ENCODE measurements around the gene SPAM1.

Gene SPAM1

GRCh38 chr7:123929655-123930054, 4.6 kb downstream of the SPAM1 start:
- Mint-ChIP-seq H3K4me1 (ENCODE audit: low read depth) (no peaks in the 10 kb centered on the region), H3K9me3 (no peaks in the 10 kb centered on the region), H3K27me3 (ENCODE audit: low read depth) (no peaks in the 10 kb centered on the region), H3K4me3 (no peak overlapping the region), H3K36me3 (ENCODE audit: low read depth) (no peaks in the 10 kb centered on the region), H3K27ac (no peak overlapping the region)
- no peak for DNase-seq (ENCODE audit: low spot score)

- Mint-ChIP-seq H3K4me3 (no peak overlapping the region), H3K36me3 (ENCODE audit: low read depth) (no peaks in the 10 kb centered on the region), H3K9me3 (no peaks in the 10 kb centered on the region), H3K4me1 (ENCODE audit: low read depth) (no peaks in the 10 kb centered on the region), H3K27me3 (ENCODE audit: low read depth) (no peaks in the 10 kb centered on the region), H3K27ac (no peak overlapping the region)
- DNase-seq (ENCODE audit: low spot score): no peak
Measured at GRCh38 chr7:123935436-123936381, 10.7 kb downstream of the SPAM1 start.

- Mint-ChIP-seq H3K27ac (no peak overlapping the region), H3K27me3 (ENCODE audit: low read depth) (no peaks in the 10 kb centered on the region), H3K4me1 (ENCODE audit: low read depth) (no peaks in the 10 kb centered on the region), H3K4me3 (no peak overlapping the region), H3K36me3 (ENCODE audit: low read depth) (no peaks in the 10 kb centered on the region), H3K9me3 (no peaks in the 10 kb centered on the region)
- DNase-seq (ENCODE audit: low spot score): no peak
Measured at GRCh38 chr7:123936388-123936787, 11.3 kb downstream of the SPAM1 start.

GRCh38 chr7:123939784-123940183, 14.7 kb downstream of the SPAM1 start:
- no peaks in the 10 kb centered on the region for H3K36me3 Mint-ChIP-seq (ENCODE audit: low read depth)
- H3K4me1 Mint-ChIP-seq (ENCODE audit: low read depth): no peaks in the 10 kb centered on the region
- H3K4me3 Mint-ChIP-seq: no peak overlapping the region
- H3K27ac Mint-ChIP-seq: no peak overlapping the region
- no peak for DNase-seq (ENCODE audit: low spot score)
- H3K9me3 Mint-ChIP-seq: no peaks in the 10 kb centered on the region
- H3K27me3 Mint-ChIP-seq (ENCODE audit: low read depth): no peaks in the 10 kb centered on the region

GRCh38 chr7:123941391-123942180, 16.5 kb downstream of the SPAM1 start:
- Mint-ChIP-seq H3K27ac (no peak overlapping the region), H3K36me3 (ENCODE audit: low read depth) (no peaks in the 10 kb centered on the region), H3K27me3 (ENCODE audit: low read depth) (no peaks in the 10 kb centered on the region), H3K4me1 (ENCODE audit: low read depth) (no peaks in the 10 kb centered on the region), H3K4me3 (no peak overlapping the region), H3K9me3 (no peaks in the 10 kb centered on the region)
- DNase-seq (ENCODE audit: low spot score): no peak

GRCh38 chr7:123944395-123944794, 19.4 kb downstream of the SPAM1 start:
- Mint-ChIP-seq H3K4me3 (no peak overlapping the region), H3K4me1 (ENCODE audit: low read depth) (no peaks in the 10 kb centered on the region), H3K27ac (no peak overlapping the region), H3K9me3 (no peaks in the 10 kb centered on the region), H3K27me3 (ENCODE audit: low read depth) (no peaks in the 10 kb centered on the region), H3K36me3 (ENCODE audit: low read depth) (no peaks in the 10 kb centered on the region)
- no peak for DNase-seq (ENCODE audit: low spot score)

- Mint-ChIP-seq H3K9me3 (no peaks in the 10 kb centered on the region), H3K4me1 (ENCODE audit: low read depth) (no peaks in the 10 kb centered on the region), H3K4me3 (no peak overlapping the region), H3K36me3 (ENCODE audit: low read depth) (no peaks in the 10 kb centered on the region), H3K27ac (no peak overlapping the region), H3K27me3 (ENCODE audit: low read depth) (no peaks in the 10 kb centered on the region)
- no peak for DNase-seq (ENCODE audit: low spot score)
Measured at GRCh38 chr7:123945938-123946337, 20.9 kb downstream of the SPAM1 start.

GRCh38 chr7:123948136-123948535, 23.1 kb downstream of the SPAM1 start:
- Mint-ChIP-seq H3K4me1 (ENCODE audit: low read depth) (no peaks in the 10 kb centered on the region), H3K27me3 (ENCODE audit: low read depth) (no peaks in the 10 kb centered on the region), H3K27ac (no peak overlapping the region), H3K36me3 (ENCODE audit: low read depth) (no peaks in the 10 kb centered on the region), H3K4me3 (no peak overlapping the region), H3K9me3 (no peaks in the 10 kb centered on the region)
- no peak for DNase-seq (ENCODE audit: low spot score)

- Mint-ChIP-seq H3K4me3 (no peak overlapping the region), H3K27ac (no peak overlapping the region), H3K9me3 (no peaks in the 10 kb centered on the region), H3K36me3 (ENCODE audit: low read depth) (no peaks in the 10 kb centered on the region), H3K27me3 (ENCODE audit: low read depth) (no peaks in the 10 kb centered on the region), H3K4me1 (ENCODE audit: low read depth) (no peaks in the 10 kb centered on the region)
- no peak for DNase-seq (ENCODE audit: low spot score)
Measured at GRCh38 chr7:123958186-123958703, 33.2 kb downstream of the SPAM1 start.

GRCh38 chr7:123961771-123962170, 36.7 kb downstream of the SPAM1 start:
- Mint-ChIP-seq H3K4me3 (no peak overlapping the region), H3K27ac (no peak overlapping the region), H3K4me1 (ENCODE audit: low read depth) (no peaks in the 10 kb centered on the region), H3K27me3 (ENCODE audit: low read depth) (no peaks in the 10 kb centered on the region), H3K9me3 (no peaks in the 10 kb centered on the region), H3K36me3 (ENCODE audit: low read depth) (no peaks in the 10 kb centered on the region)
- DNase-seq (ENCODE audit: low spot score): no peak

GRCh38 chr7:123966936-123967335, 41.9 kb downstream of the SPAM1 start:
- Mint-ChIP-seq H3K4me1 (ENCODE audit: low read depth) (no peaks in the 10 kb centered on the region), H3K27me3 (ENCODE audit: low read depth) (no peaks in the 10 kb centered on the region), H3K27ac (no peak overlapping the region), H3K4me3 (no peak overlapping the region), H3K36me3 (ENCODE audit: low read depth) (no peaks in the 10 kb centered on the region), H3K9me3 (no peaks in the 10 kb centered on the region)
- DNase-seq (ENCODE audit: low spot score): no peak

- Mint-ChIP-seq H3K9me3 (no peaks in the 10 kb centered on the region), H3K4me3 (no peak overlapping the region), H3K27ac (no peak overlapping the region), H3K36me3 (ENCODE audit: low read depth) (no peaks in the 10 kb centered on the region), H3K27me3 (ENCODE audit: low read depth) (no peaks in the 10 kb centered on the region), H3K4me1 (ENCODE audit: low read depth) (no peaks in the 10 kb centered on the region)
- no peak for DNase-seq (ENCODE audit: low spot score)
Measured at GRCh38 chr7:123972045-123972444, 47.0 kb downstream of the SPAM1 start.

- no peak overlapping the region for H3K4me3 Mint-ChIP-seq
- no peak for DNase-seq (ENCODE audit: low spot score)
- H3K4me1 Mint-ChIP-seq (ENCODE audit: low read depth): no peaks in the 10 kb centered on the region
- no peaks in the 10 kb centered on the region for H3K36me3 Mint-ChIP-seq (ENCODE audit: low read depth)
- H3K27ac Mint-ChIP-seq: no peak overlapping the region
- H3K27me3 Mint-ChIP-seq (ENCODE audit: low read depth): no peaks in the 10 kb centered on the region
- H3K9me3 Mint-ChIP-seq: no peaks in the 10 kb centered on the region
Measured at GRCh38 chr7:123972831-123973230, 47.8 kb downstream of the SPAM1 start.

- H3K27me3 Mint-ChIP-seq (ENCODE audit: low read depth): no peaks in the 10 kb centered on the region
- H3K4me1 Mint-ChIP-seq (ENCODE audit: low read depth): no peaks in the 10 kb centered on the region
- H3K9me3 Mint-ChIP-seq: no peaks in the 10 kb centered on the region
- H3K36me3 Mint-ChIP-seq (ENCODE audit: low read depth): no peaks in the 10 kb centered on the region
- DNase-seq (ENCODE audit: low spot score): no peak
- H3K4me3 Mint-ChIP-seq: no peak overlapping the region
- H3K27ac Mint-ChIP-seq: no peak overlapping the region
Measured at GRCh38 chr7:123974326-123974908, 49.4 kb downstream of the SPAM1 start.

Measured in T-helper 2 cell treated with Interferon-gamma antibody and Interleukin-4, amounts not matched to agents 5 μg/mL and 100 μg/mL, for 36 hours (primary cell).